Liver (tissue), 9 donors: ENCODE results near the gene ACSS1. TPM values are rescaled to one million over a fixed set of nuclear protein-coding genes. Genes with fewer than 3 reads are reported as not detected.

Experiments
- DNase-seq: peaks from one replicate; pipeline ENCODE4 v3.0.0-alpha.2; 2017; ENCODE audit warnings: low spot score
- H3K27ac ChIP-seq, 2 donors: one replicate each; pipeline ENCODE4 v1.7.0; 2013; ENCODE audit warnings: inconsistent platforms in 2 of 2, low read length in 2 of 2, control low read depth in 1 of 2, low read depth in 1 of 2, mild to moderate bottlenecking in 1 of 2
- H3K27me3 ChIP-seq, 4 donors: one replicate each; pipeline versions ENCODE4 v1.6.1 to v1.7.0; 2013; ENCODE audit warnings: low read length in 3 of 4, inconsistent platforms in 1 of 4, mild to moderate bottlenecking in 1 of 4, moderate library complexity in 1 of 4; ENCODE audit not compliant: control insufficient read depth in 4 of 4, insufficient read depth in 4 of 4
- H3K36me3 ChIP-seq, 4 donors: one replicate each; pipeline versions ENCODE4 v1.6.1 to v1.7.0; 2013; ENCODE audit warnings: low read length in 3 of 4, mild to moderate bottlenecking in 3 of 4, low read depth in 1 of 4, moderate library complexity in 1 of 4; ENCODE audit not compliant: control insufficient read depth in 4 of 4, insufficient read depth in 3 of 4
- H3K4me1 ChIP-seq, 4 donors: one replicate each; pipeline versions ENCODE4 v1.6.1 to v1.7.0; 2013; ENCODE audit warnings: low read length in 3 of 4, mild to moderate bottlenecking in 3 of 4, moderate library complexity in 1 of 4; ENCODE audit not compliant: control insufficient read depth in 4 of 4, insufficient read depth in 4 of 4
- H3K4me3 ChIP-seq, 3 donors: one replicate each; pipeline versions ENCODE4 v1.6.1 to v1.7.0; 2013; ENCODE audit warnings: low read length in 3 of 3, control low read depth in 1 of 3, low read depth in 1 of 3, mild to moderate bottlenecking in 1 of 3
- H3K9ac ChIP-seq, 2 donors: one replicate each; pipeline ENCODE4 v1.7.0; 2013; ENCODE audit warnings: low read length in 2 of 2, mild to moderate bottlenecking in 2 of 2, moderate library complexity in 2 of 2, control low read depth in 1 of 2, low read depth in 1 of 2
- H3K9me3 ChIP-seq, 4 donors: one replicate each; pipeline versions ENCODE4 v1.6.1 to v1.7.0; 2013; ENCODE audit warnings: low read length in 3 of 4; ENCODE audit not compliant: control insufficient read depth in 4 of 4
- CTCF ChIP-seq: fragments of 150-350 bp; IDR thresholded peaks from 2 replicates; pipeline ENCODE4 v1.5.1; 2017; ENCODE audit warnings: improper control_type of control experiment, low read depth, low read length; ENCODE audit not compliant: missing input control
- EGR1 ChIP-seq, 2 donors: IDR thresholded peaks; 2 replicates each; pipeline ENCODE4 v1.6.1; 2016 to 2018; ENCODE audit warnings: antibody characterized with exemption in 2 of 2, low read depth in 2 of 2
- FOXA1 ChIP-seq: IDR thresholded peaks from 2 replicates; pipeline ENCODE4 v1.6.1; 2016; ENCODE audit warnings: antibody characterized with exemption
- GABPA ChIP-seq, 2 donors: IDR thresholded peaks in 1 of 2; conservative IDR thresholded peaks in 1 of 2; 2 replicates each; pipeline ENCODE4 v1.6.1; 2016; ENCODE audit warnings: antibody characterized with exemption in 2 of 2, mild to moderate bottlenecking in 1 of 2, moderate library complexity in 1 of 2
- JUND ChIP-seq, 2 donors: IDR thresholded peaks; 2 replicates each; pipeline ENCODE4 v1.6.1; 2016; ENCODE audit warnings: antibody characterized with exemption in 2 of 2
- NR2F2 ChIP-seq: IDR thresholded peaks from 2 replicates; pipeline ENCODE4 v1.6.1; 2016; ENCODE audit warnings: antibody characterized with exemption
- REST ChIP-seq: IDR thresholded peaks from 2 replicates; pipeline ENCODE4 v1.6.1; 2016; ENCODE audit warnings: antibody characterized with exemption, mild to moderate bottlenecking
- SP1 ChIP-seq: IDR thresholded peaks from 2 replicates; pipeline ENCODE4 v1.6.1; 2018; ENCODE audit warnings: antibody characterized with exemption, mild to moderate bottlenecking
- YY1 ChIP-seq: IDR thresholded peaks from 2 replicates; pipeline ENCODE4 v1.6.1; 2016; ENCODE audit warnings: antibody characterized with exemption, mild to moderate bottlenecking
- WGBS: extraction: QIAGEN DNeasy Blood & Tissue Kit; methylation state at CpG from one replicate; pipeline ENCODE4 v1.1.7; 2013; 5-methylcytosine and 5-hydroxymethylcytosine counted together
- polyA plus RNA-seq, 2 donors: library from polyadenylated mRNA; stranded (reverse) in 1 of 2; unstranded in 1 of 2; fragments of 200-250 nt in 1 of 2; fragments of >200 nt in 1 of 2; fragmentation: Nextera tagmentation in 1 of 2; extraction: Ambion mirVana in 1 of 2; gene quantifications; one replicate each; pipeline versions ENCODE4 v1.2.1 to v1.2.3, GENCODE V29; 2013 to 2015
- total RNA-seq, 2 donors: library from RNA; depleted of rRNA; stranded (reverse); fragments of >200 nt; gene quantifications; one replicate each; pipeline ENCODE4 v1.2.3, GENCODE V29; 2014
- TF ChIP-seq, protein P1 (sequence below): IDR thresholded peaks from 2 replicates; pipeline ENCODE4 v1.6.1; 2016; ENCODE audit warnings: antibody characterized with exemption
- TF ChIP-seq, protein P2 (sequence below): IDR thresholded peaks from 2 replicates; pipeline ENCODE4 v1.6.1; 2016; ENCODE audit warnings: antibody characterized with exemption
- TF ChIP-seq, protein P3 (sequence below): IDR thresholded peaks from 2 replicates; pipeline ENCODE4 v1.6.1; 2016; ENCODE audit warnings: antibody characterized with exemption
- donor health status: healthy.
- donor health status: healthy.
- donor health status: healthy.
- donor health status: healthy.
- donor health status: healthy.

Gene ACSS1
- total RNA-seq (10 to 100 TPM; 37.2 to 87.5 TPM), polyA plus RNA-seq (1 to 10 TPM; 5.3 to 7.1 TPM)

- 14% methylated on average over 56 of the region's 56 CpGs for WGBS
- Histone ChIP-seq H3K4me1 (peaks cover 13 to 48% (median 29%) of the 10 kb centered on the region in 4 donors), H3K9me3 (no peaks in the 10 kb centered on the region), H3K27ac (peak within 1 kb of the TSS; percentile 73 to 79), H3K9ac (peak within 1 kb of the TSS; percentile 8 to 44), H3K4me3 (peak within 1 kb of the TSS; percentile 56 to 75 (median 71)), H3K36me3 (no peaks in the 10 kb centered on the region), H3K27me3 (no peaks in the 10 kb centered on the region)
- TF ChIP-seq, protein P1, sequence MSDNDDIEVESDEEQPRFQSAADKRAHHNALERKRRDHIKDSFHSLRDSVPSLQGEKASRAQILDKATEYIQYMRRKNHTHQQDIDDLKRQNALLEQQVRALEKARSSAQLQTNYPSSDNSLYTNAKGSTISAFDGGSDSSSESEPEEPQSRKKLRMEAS, result no peak
- DNase-seq, result peak; percentile 82
Measured at GRCh38 chr20:25058051-25058846, at the start of gene ACSS1. Gene ACSS1 (minus strand): TSS chr20:25058139. CDS start chr20:25058102, 37 bp downstream.

GRCh38 chr20:25103526-25103925, 45.6 kb upstream of the ACSS1 start:
- Histone ChIP-seq H3K27me3 (peaks cover 0 to 2% (median 0%) of the 10 kb centered on the region in 4 donors), H3K27ac (no peak overlapping the region), H3K9ac (no peak overlapping the region), H3K36me3 (no peaks in the 10 kb centered on the region), H3K9me3 (no peaks in the 10 kb centered on the region), H3K4me1 (no peaks in the 10 kb centered on the region), H3K4me3 (no peak overlapping the region)
- no peak for DNase-seq
- 95% methylated on average over 3 of the region's 3 CpGs for WGBS
- TF ChIP-seq CTCF, result no peak
- TF ChIP-seq, protein P2, sequence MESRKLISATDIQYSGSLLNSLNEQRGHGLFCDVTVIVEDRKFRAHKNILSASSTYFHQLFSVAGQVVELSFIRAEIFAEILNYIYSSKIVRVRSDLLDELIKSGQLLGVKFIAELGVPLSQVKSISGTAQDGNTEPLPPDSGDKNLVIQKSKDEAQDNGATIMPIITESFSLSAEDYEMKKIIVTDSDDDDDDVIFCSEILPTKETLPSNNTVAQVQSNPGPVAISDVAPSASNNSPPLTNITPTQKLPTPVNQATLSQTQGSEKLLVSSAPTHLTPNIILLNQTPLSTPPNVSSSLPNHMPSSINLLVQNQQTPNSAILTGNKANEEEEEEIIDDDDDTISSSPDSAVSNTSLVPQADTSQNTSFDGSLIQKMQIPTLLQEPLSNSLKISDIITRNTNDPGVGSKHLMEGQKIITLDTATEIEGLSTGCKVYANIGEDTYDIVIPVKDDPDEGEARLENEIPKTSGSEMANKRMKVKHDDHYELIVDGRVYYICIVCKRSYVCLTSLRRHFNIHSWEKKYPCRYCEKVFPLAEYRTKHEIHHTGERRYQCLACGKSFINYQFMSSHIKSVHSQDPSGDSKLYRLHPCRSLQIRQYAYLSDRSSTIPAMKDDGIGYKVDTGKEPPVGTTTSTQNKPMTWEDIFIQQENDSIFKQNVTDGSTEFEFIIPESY, result no peak
- TF ChIP-seq, protein P3, sequence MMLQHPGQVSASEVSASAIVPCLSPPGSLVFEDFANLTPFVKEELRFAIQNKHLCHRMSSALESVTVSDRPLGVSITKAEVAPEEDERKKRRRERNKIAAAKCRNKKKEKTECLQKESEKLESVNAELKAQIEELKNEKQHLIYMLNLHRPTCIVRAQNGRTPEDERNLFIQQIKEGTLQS, result no peak
- no peak for TF ChIP-seq GABPA (IDR thresholded peaks at IDR 0.05 in 1 of 2, conservative IDR thresholded peaks at IDR 0.05 in 1 of 2)
- TF ChIP-seq NR2F2, result no peak
- TF ChIP-seq, protein P1, result no peak
- TF ChIP-seq REST, result no peak
- no peak for TF ChIP-seq EGR1 (IDR thresholded peaks at IDR 0.05; ENCODE audit: low read depth in 2 of 2)
- no peak for TF ChIP-seq YY1
- no peak for TF ChIP-seq JUND (IDR thresholded peaks at IDR 0.05)
- no peak for TF ChIP-seq SP1
- TF ChIP-seq FOXA1, result no peak
